Measurements from ENCODE around the gene TDRD7.

TDRD7 gene

DNA sequence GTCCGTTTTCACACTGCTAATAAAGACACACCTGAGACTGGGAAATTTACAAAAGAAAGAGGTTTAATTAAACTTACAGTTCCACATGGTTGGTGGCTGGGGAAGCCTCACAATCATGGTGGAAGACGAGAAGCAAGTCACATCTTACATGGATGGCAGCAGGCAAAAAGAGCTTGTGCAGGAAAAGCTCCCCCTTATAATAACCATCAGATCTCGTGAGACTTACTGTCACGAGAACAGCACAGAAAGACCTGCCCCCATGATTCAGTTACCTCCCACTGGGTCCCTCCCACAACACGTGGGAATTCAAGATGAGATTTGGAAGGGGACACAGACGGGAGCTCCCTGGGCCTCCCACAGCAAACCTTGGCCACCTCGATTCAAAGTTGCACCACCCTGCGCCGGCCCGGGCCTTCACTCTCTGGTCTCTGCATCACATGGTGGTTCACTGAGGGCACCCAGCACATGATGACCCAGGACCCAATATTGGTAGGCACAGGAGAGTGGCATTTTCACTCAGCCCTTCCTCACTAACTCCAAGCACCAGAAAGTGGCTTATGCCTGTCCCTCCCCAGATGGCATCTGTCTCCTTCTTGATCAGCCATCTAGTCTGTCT lies 21.0 kb upstream of the TDRD7 start:
- no peak for DNase-seq (ENCODE audit: low read depth)
- TF ChIP-seq, protein P1, sequence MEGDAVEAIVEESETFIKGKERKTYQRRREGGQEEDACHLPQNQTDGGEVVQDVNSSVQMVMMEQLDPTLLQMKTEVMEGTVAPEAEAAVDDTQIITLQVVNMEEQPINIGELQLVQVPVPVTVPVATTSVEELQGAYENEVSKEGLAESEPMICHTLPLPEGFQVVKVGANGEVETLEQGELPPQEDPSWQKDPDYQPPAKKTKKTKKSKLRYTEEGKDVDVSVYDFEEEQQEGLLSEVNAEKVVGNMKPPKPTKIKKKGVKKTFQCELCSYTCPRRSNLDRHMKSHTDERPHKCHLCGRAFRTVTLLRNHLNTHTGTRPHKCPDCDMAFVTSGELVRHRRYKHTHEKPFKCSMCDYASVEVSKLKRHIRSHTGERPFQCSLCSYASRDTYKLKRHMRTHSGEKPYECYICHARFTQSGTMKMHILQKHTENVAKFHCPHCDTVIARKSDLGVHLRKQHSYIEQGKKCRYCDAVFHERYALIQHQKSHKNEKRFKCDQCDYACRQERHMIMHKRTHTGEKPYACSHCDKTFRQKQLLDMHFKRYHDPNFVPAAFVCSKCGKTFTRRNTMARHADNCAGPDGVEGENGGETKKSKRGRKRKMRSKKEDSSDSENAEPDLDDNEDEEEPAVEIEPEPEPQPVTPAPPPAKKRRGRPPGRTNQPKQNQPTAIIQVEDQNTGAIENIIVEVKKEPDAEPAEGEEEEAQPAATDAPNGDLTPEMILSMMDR (IDR thresholded peaks at IDR 0.05; ENCODE audit: low read depth, low read length), result no peak
- TF ChIP-seq POLR2A (IDR thresholded peaks at IDR 0.05; ENCODE audit: extremely low read depth, insufficient read length), result no peak
- TF ChIP-seq, protein P2, sequence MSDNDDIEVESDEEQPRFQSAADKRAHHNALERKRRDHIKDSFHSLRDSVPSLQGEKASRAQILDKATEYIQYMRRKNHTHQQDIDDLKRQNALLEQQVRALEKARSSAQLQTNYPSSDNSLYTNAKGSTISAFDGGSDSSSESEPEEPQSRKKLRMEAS (IDR thresholded peaks at IDR 0.05; ENCODE audit: low read depth, low read length), result no peak
- no peak for TF ChIP-seq MYC (IDR thresholded peaks at IDR 0.05; ENCODE audit: low read depth, low read length)
- no peak overlapping the region for H3K4me3 ChIP-seq (ENCODE audit: low read depth, low read length)

DNA sequence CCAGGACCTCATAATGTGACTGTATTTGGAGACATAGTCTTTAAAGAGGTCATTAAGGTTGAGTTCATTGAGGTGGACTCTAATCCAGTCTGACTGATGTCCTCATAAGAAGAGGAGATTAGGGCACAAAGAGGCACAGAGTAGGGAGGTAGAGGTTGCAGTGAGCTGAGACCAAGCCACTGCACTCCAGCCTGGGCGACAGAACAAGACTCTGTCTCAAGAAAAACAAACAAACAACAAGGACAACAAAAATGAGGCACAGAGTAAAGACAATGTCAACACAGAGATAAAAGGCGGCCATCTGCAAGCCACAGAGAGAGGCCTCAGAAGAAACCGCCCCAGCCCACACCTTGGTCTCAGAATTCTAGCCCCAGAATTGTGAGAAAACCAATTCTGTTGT lies 17.0 kb upstream of the TDRD7 start:
- DNase-seq (ENCODE audit: low read depth), result no peak
- H3K4me3 ChIP-seq (ENCODE audit: low read depth, low read length), result no peak overlapping the region
- TF ChIP-seq, protein P2 (IDR thresholded peaks at IDR 0.05; ENCODE audit: low read depth, low read length), result no peak
- TF ChIP-seq POLR2A (IDR thresholded peaks at IDR 0.05; ENCODE audit: extremely low read depth, insufficient read length) (no peak), MYC (IDR thresholded peaks at IDR 0.05; ENCODE audit: low read depth, low read length) (no peak)
- TF ChIP-seq, protein P1 (IDR thresholded peaks at IDR 0.05; ENCODE audit: low read depth, low read length), result no peak

DNA sequence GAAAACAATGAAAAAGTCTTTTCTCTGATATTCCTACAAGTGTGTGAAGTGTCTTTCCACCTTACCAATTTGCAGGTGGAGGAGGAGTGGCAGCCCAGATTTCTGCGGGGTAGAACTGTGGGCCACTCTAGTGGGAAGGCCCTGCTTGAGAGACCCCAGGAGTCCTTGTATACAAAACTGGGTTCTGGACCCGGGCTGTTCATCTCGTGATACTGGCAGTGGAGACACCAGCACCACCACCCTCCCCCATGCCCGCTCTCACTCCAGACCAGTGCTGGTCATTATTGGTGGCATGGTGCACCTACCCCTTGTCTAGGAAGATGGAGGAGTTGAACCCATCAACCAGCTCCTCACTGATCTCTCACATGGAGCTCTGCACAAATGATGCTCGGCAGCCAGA lies 16.2 kb upstream of the TDRD7 start:
- H3K4me3 ChIP-seq (ENCODE audit: low read depth, low read length), result no peak overlapping the region
- DNase-seq (ENCODE audit: low read depth), result no peak
- TF ChIP-seq POLR2A (IDR thresholded peaks at IDR 0.05; ENCODE audit: extremely low read depth, insufficient read length), result no peak
- TF ChIP-seq, protein P1 (IDR thresholded peaks at IDR 0.05; ENCODE audit: low read depth, low read length), result no peak
- no peak for TF ChIP-seq MYC (IDR thresholded peaks at IDR 0.05; ENCODE audit: low read depth, low read length)
- TF ChIP-seq, protein P2 (IDR thresholded peaks at IDR 0.05; ENCODE audit: low read depth, low read length), result no peak

DNA sequence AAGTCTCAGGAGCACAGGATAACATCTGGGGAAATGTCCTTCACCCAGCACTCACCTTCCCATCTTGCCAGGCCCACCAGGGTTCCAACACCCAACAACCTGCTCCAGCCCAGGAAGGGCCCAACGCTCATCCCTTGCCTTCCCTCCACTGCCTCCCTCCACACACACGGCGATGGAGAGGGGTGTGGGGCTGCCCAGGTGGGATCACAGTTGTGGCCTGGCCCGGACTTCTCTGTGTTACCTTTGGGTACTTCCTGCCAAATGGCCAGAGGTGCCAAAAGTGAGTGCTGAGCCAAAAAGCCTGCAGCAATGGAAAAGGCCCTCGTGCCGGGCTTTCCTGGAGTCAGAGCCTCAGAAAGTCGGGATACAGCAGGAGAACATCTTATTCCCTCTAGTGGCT lies 15.6 kb upstream of the TDRD7 start:
- TF ChIP-seq, protein P1 (IDR thresholded peaks at IDR 0.05; ENCODE audit: low read depth, low read length), result no peak
- TF ChIP-seq POLR2A (IDR thresholded peaks at IDR 0.05; ENCODE audit: extremely low read depth, insufficient read length), result no peak
- TF ChIP-seq, protein P2 (IDR thresholded peaks at IDR 0.05; ENCODE audit: low read depth, low read length), result no peak
- no peak for TF ChIP-seq MYC (IDR thresholded peaks at IDR 0.05; ENCODE audit: low read depth, low read length)
- H3K4me3 ChIP-seq (ENCODE audit: low read depth, low read length), result no peak overlapping the region
- no peak for DNase-seq (ENCODE audit: low read depth)

DNA sequence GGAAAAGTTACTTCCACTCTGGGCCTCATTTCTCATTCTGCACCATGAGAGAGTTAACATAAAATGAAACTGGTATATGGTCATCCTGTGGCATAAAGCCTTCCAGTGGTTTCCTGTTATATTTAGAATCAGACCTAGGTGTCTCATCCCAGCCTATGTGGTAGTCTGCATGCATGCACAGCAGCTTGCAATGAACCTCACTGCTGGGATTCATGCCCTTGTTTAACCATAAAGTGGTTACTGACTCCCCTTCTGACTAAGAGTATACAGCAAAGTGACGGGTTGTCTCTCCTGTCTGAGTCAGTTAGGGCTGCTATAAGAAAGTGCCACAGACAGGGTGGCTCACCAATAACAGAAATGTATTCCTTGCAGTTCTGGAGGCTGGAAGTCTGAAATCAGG lies 14.7 kb upstream of the TDRD7 start:
- H3K4me3 ChIP-seq (ENCODE audit: low read depth, low read length), result no peak overlapping the region
- peak; percentile 14 for DNase-seq (ENCODE audit: low read depth)
- TF ChIP-seq POLR2A (IDR thresholded peaks at IDR 0.05; ENCODE audit: extremely low read depth, insufficient read length), result no peak
- TF ChIP-seq, protein P2 (IDR thresholded peaks at IDR 0.05; ENCODE audit: low read depth, low read length), result no peak
- TF ChIP-seq MYC (IDR thresholded peaks at IDR 0.05; ENCODE audit: low read depth, low read length), result no peak
- TF ChIP-seq, protein P1 (IDR thresholded peaks at IDR 0.05; ENCODE audit: low read depth, low read length), result no peak

All from NB4 (cell line).